HepG2 (cell line): ENCODE results near the gene ACOX3.
"Not testable (repeated sequence)": the region's sequence is repeated elsewhere in the genome, so short reads cannot be mapped to it uniquely, and the experiment has no call there.

ENCODE experiments used
- FOXP4 ChIP-seq: sonication (generic); formaldehyde crosslinking; IDR thresholded peaks from 2 replicates; pipeline ENCODE4 v1.4.0; 2020; ENCODE audit warnings: missing genetic modification reagents
- JUN ChIP-seq: sonication (generic); formaldehyde crosslinking; IDR thresholded peaks from 2 replicates; pipeline ENCODE4 v1.4.0; 2020; ENCODE audit warnings: mild to moderate bottlenecking, missing genetic modification reagents
- MAF1 ChIP-seq: sonication (generic); formaldehyde crosslinking; IDR thresholded peaks from 2 replicates; pipeline ENCODE4 v1.5.0; 2020; ENCODE audit warnings: missing genetic modification reagents, borderline replicate concordance
- NFATC3 ChIP-seq: sonication (generic); formaldehyde crosslinking; IDR thresholded peaks from 2 replicates; pipeline ENCODE4 v1.5.1; 2020; ENCODE audit warnings: mild to moderate bottlenecking, missing genetic modification reagents
- SIN3A ChIP-seq: IDR thresholded peaks from 2 replicates; pipeline ENCODE4 v1.6.1; 2011; ENCODE audit warnings: low read depth, mild to moderate bottlenecking, control low read depth, low read length, borderline replicate concordance

DNA sequence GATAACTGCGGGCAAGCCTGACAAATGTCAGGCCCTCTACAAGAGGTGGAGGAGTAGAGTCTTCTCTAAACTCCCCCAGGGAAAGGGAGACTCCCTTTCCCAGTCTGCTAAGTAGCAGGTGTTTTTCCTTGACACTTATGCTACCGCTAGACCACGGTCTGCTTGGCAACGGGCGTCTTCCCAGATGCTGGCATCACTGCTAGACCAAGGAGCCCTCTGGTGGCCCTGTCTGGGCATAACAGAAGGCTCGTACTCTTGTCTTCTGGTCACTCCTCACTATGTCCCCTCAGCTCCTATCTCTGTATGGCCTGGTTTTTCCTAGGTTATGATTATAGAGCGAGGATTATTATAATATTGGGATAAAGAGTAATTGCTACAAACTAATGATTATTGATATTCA, 33.6 kb downstream of the ACOX3 start:
- not testable (repeated sequence) for TF ChIP-seq FOXP4 (CRISPR knock-in tag); MAF1; SIN3A; JUN (CRISPR knock-in tag); NFATC3 (CRISPR knock-in tag)
